DMS79 (cell line): ENCODE results near the gene RTP3.
"Not testable (repeated sequence)": the region's sequence is repeated elsewhere in the genome, so short reads cannot be mapped to it uniquely, and the experiment has no call there.

Experiments used
- DNase-seq: peaks from one replicate; lab custom pipeline; 2025; lab: John Stamatoyannopoulos, UW

Gene RTP3

GRCh38 chr3:46491089-46492070 lies 6.4 kb upstream of the RTP3 start:
- no peak for DNase-seq

DNA sequence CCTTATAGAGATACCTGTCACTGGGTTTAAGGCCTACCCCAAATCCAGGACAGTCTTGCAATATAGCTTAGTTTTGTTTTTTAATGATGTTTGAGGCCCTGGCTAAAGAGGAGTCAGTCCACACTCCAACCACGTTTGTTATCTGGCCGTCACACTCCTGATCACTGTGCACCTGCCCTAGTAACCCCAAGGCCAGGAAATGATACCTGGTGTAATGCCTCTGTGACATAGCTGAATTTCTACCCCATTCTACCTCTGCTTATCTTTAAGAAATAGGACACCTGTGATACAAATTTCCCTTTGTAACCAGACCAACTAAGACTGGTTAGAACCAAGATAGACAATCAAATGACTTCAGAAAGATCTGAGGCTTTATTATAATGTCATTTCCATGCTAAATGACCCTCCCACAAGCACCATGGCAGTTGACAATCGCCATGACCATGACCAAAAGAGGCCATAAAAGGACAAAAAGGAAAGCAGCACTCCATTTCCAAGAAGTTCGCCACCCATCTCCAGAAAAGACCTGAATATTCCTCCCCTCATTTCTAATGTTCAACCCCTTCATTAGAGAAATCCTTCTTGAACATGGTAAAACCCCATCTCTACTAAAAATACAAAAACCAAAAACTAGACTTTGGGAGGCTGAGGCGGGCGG lies 4.8 kb upstream of the RTP3 start:
- no peak for DNase-seq

DNA sequence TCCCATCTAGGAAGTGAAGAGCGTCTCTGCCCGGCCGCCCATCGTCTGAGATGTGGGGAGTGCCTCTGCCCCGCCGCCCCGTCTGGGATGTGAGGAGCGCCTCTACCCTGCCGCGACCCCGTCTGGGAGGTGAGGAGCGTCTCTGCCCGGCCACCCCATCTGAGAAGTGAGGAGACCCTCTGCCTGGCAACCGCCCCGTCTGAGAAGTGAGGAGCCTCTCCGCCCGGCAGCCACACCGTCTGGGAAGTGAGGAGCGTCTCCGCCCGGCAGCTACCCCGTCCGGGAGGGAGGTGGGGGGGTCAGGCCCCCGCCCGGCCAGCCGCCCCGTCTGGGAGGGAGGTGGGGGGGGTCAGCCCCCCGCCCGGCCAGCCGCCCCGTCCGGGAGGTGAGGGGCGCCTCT lies 3.3 kb upstream of the RTP3 start:
- not testable (repeated sequence) for DNase-seq

DNA sequence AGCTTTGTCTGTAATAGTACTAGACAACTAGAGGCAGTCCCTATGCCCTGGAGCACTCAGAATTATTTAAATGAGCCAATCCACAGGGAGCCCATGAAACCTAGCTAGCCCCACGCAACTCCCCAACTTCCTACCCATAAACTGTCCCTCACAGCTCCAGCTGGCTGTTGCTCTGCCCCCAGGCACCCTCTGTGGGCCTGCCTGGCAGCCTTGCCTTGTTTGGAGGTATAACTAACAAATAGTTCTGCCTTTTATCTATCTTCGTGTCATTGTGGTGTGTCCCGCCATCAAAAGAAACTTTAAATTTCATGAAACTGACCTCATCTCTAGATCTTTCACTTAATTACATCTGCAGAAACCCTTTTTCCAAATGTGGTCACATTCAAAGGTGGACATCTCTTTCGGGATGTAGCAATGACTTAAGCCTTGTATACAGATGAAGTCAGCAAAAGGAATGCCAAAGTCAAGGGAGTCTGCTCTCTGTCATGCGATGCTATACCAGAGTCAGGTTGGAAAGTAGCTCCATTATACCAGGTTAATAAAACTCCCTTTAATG lies 1.8 kb upstream of the RTP3 start:
- DNase-seq: no peak

GRCh38 chr3:46496746-46497555 lies 825 bp upstream of the RTP3 start:
- DNase-seq: no peak

- no peak for DNase-seq
Measured at GRCh38 chr3:46498916-46499519, 1.2 kb downstream of the RTP3 start.

GRCh38 chr3:46500656-46501635 lies 3.2 kb downstream of the RTP3 start:
- no peak for DNase-seq

GRCh38 chr3:46501702-46502101 lies 3.9 kb downstream of the RTP3 start:
- DNase-seq: no peak

DNA sequence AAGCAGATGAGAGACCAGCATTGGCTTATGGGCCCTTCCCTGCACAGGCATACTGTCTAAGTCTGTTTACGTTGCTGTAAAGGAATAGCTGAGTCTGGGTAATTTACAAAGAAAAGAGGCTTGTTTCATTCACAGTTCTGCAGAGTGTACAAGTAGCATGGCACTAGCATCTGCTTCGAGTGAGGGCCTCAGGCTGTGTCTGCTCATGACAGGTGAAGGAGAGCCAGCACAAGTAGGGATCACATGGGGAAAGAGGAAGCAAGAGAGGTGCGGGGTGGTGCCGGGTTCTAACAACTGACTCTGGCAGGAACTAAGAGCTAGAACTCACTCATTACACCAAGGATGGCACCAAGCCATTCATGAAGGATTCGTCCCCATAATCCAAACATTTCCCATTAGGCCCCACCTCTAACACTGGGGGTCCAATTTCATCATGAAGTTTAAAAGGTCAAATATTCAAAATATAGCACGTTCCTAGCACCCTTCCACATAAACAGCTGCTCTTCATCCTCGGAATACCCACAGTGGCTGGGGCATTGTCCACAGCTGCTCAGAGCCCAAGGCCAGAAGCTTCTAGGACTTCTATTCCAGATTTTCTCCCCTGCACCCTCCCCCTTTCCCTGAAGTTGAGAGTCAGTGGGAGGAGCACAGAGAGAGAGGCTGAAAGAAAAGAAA lies 5.6 kb downstream of the RTP3 start:
- DNase-seq: no peak

DNA sequence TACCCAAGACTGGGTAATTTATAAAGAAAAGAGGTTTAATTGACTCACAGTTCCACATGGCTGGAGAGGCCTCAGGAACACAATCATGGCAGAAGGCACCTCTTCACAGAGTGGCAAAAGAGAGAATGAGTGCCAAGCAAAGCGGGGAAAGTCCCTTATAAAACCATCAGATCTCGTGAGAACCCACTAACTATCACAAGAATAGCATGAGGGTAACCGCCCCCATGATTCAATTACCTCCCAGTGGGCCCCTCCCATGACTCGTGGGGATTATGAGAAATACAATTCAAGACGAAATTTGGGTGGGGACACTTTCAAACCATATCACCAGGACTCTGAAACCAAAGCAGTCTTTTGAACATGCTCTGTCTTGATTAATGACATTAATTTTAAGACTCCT lies 7.0 kb downstream of the RTP3 start:
- no peak for DNase-seq

DNA sequence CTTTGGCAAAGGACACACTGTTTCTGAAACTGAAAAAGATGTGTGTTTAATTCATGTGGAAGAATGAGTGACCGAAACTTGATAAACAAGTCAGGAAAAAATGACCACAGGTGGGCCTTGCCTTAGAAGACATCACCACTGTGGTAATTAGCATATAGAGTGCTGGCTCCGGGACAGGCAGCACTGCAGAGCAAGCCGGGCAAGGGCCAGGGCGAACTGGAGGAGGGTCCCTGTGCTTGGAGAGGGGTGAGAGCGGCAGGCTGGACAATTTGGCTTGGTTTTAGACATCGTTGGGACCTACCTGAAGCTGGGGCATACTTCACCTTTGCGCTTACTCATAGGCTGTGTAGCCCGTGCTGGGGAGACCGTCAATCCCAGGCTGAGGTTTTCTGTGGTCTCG lies 8.2 kb downstream of the RTP3 start:
- DNase-seq: no peak

DNA sequence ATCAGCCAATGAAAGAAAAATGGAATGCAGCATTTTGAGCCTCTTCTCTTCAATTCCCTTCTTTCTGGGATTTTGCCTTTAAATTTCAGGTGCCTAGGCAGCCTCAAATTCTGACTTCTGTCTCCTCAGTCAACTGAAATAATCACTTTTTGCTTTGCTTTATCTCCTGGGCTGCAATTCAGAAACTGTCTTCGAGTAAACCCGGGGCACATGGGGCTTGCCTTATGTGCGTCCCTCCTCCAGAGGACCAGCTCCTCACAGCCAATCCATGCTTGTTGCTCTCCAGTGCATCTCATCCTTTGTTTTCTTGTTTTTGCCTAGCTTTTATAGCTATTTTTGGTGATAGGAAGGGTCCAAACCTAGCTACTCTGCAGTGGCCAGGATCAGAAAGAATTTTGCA lies 8.8 kb downstream of the RTP3 start:
- DNase-seq: no peak

DNA sequence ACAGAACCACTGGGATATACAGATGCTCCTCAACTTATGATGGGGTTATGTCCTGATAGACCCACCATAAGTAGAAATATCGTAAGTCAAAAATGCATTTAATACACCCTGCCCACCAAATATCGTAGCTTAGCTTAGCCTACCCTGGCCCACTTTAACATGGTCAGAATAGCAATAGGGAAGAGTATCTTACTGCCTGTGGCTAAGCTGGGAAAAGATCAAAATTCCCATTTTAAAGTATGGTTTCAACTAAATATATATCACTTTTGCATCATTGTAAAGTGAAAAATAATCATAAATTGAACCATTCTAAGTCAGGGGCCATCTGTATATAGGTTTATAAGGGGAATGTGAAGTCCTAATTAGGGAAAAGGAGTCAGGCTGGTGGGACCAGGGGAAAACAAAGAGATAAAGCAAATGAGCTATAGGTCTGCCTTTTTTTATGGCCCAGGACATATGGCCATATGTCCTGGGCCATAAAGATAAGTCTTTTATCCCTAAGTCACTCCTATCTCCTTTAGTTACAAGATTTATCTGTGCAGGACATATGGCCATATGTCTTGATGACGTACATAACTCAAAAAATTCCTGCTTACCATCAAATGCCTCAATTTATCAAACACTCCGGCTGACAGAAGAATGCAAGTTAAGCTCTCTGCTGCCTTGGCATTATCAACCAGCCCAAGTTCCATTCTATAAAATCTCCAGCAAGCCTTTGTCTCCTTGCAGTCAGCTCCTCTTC lies 11.2 kb downstream of the RTP3 start:
- DNase-seq: no peak

- DNase-seq: no peak
Measured at GRCh38 chr3:46509661-46510187, 11.9 kb downstream of the RTP3 start.

- DNase-seq: no peak
Measured at GRCh38 chr3:46512191-46512749, 14.5 kb downstream of the RTP3 start.

DNA sequence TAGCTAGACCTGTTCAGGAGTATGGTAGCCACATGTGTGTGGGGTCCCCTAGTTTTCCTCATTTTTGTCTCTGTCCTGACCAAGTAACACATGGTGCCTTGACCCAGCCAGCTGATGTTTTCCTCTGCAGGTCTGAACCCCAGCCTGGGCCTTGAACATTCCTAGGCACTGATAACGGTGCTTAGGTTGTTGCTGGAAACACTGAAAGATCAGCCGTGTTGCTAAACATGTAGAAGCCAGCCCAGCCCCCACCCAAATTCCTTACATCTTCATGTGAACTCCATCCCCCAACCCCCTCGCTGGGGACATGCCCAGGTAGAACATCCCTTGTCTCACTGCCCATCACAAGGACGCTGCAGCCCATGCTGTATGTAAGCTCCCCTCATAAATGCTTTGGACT lies 18.7 kb downstream of the RTP3 start:
- no peak for DNase-seq

GRCh38 chr3:46517016-46517783 lies 19.4 kb downstream of the RTP3 start:
- no peak for DNase-seq

GRCh38 chr3:46517784-46518181 lies 20.0 kb downstream of the RTP3 start:
- DNase-seq: no peak
